ENCODE measurements around the gene SLC12A7. TPM values are rescaled to one million over a fixed set of nuclear protein-coding genes. Genes with fewer than 3 reads are reported as not detected.
"Not testable (repeated sequence)": the region's sequence is repeated elsewhere in the genome, so short reads cannot be mapped to it uniquely, and the experiment has no call there.

The SLC12A7 gene
- total RNA-seq, 1 donor from 2014 or later, result 42.2 TPM

GRCh38 chr5:1140818-1141189 is 28.9 kb upstream of the SLC12A7 start:
- no peak for DNase-seq (ENCODE audit: low read depth)

GRCh38 chr5:1140171-1140817 is 28.4 kb upstream of the SLC12A7 start:
- DNase-seq (ENCODE audit: low read depth), result peak; percentile 30

- DNase-seq (ENCODE audit: low read depth), result no peak
Observed at GRCh38 chr5:1139331-1140170, 27.7 kb upstream of the SLC12A7 start.

- no peak for DNase-seq (ENCODE audit: low read depth)
Observed at GRCh38 chr5:1138445-1139245, 26.8 kb upstream of the SLC12A7 start.

GRCh38 chr5:1137567-1138444 is 25.9 kb upstream of the SLC12A7 start:
- DNase-seq (ENCODE audit: low read depth), result peak; percentile 36

- no peak for DNase-seq (ENCODE audit: low read depth)
Observed at GRCh38 chr5:1136814-1137213, 25.0 kb upstream of the SLC12A7 start.

- DNase-seq (ENCODE audit: low read depth), result no peak
Observed at GRCh38 chr5:1135696-1136525, 24.0 kb upstream of the SLC12A7 start.

- DNase-seq (ENCODE audit: low read depth), result no peak
Observed at GRCh38 chr5:1134478-1134877, 22.6 kb upstream of the SLC12A7 start.

- no peak for DNase-seq (ENCODE audit: low read depth)
Observed at GRCh38 chr5:1133510-1134201, 21.8 kb upstream of the SLC12A7 start.

- DNase-seq (ENCODE audit: low read depth), result no peak
Observed at GRCh38 chr5:1133108-1133507, 21.2 kb upstream of the SLC12A7 start.

GRCh38 chr5:1132570-1132969 is 20.7 kb upstream of the SLC12A7 start:
- DNase-seq (ENCODE audit: low read depth), result no peak

- no peak for DNase-seq (ENCODE audit: low read depth)
Observed at GRCh38 chr5:1131726-1132125, 19.9 kb upstream of the SLC12A7 start.

GRCh38 chr5:1131191-1131621 is 19.3 kb upstream of the SLC12A7 start:
- DNase-seq (ENCODE audit: low read depth), result no peak

- DNase-seq (ENCODE audit: low read depth), result no peak
Observed at GRCh38 chr5:1130218-1130946, 18.5 kb upstream of the SLC12A7 start.

- DNase-seq (ENCODE audit: low read depth), result peak; percentile 43
Observed at GRCh38 chr5:1129711-1130055, 17.8 kb upstream of the SLC12A7 start.

GRCh38 chr5:1128977-1129710 is 17.3 kb upstream of the SLC12A7 start:
- no peak for DNase-seq (ENCODE audit: low read depth)

- no peak for DNase-seq (ENCODE audit: low read depth)
Observed at GRCh38 chr5:1127959-1128785, 16.3 kb upstream of the SLC12A7 start.

- not testable (repeated sequence) for DNase-seq (ENCODE audit: low read depth)
Observed at GRCh38 chr5:1125695-1126094, 13.8 kb upstream of the SLC12A7 start.

Data from renal cortical epithelial cell (primary cell).